LoVo (cell line): ENCODE measurements around the gene DDIAS.
"Not testable (repeated sequence)": the region's sequence is repeated elsewhere in the genome, so short reads cannot be mapped to it uniquely, and the experiment has no call there.

Experiments used
- DNase-seq: peaks from one replicate; pipeline ENCODE4 v3.0.0-alpha.2; 2016; ENCODE audit warnings: low spot score

Gene DDIAS

DNA sequence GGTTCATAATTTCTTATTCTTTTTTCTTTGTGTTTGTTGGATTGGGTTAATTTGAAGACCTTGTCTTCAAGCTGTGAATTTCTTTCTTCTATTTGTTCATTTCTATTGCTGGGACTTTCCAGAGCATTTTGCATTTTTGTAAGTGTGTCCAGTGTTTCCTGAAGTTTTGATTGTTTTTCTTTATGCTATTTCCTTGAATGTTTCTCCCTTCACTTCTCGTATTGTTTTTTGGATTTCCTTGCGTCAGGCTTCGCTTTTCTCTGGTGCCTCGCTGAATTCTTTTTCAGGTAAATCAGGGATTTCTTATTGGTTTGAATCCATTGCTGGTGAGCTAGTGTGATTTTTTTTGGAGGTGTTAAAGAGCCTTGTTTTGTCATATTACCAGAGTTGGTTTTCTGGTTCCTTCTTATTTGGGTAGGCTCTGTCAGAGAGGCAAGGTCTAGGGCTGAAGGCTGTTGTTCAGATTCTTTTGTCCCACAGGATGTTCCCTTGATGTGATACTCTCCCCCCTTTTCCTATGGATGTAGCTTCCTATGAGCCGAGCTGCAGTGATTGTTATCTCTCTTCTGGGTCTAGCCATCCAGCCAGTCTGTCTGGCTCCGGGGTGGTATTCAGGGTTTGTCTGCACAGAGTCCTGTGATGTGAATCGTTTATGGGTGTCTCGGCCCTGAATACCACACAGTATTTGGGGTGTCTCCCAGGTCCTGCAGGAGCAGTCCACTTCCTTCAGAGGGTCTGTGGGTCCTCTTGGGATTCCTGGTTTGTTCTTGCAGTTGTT lies 21.0 kb downstream of the DDIAS start:
- not testable (repeated sequence) for DNase-seq

DNA sequence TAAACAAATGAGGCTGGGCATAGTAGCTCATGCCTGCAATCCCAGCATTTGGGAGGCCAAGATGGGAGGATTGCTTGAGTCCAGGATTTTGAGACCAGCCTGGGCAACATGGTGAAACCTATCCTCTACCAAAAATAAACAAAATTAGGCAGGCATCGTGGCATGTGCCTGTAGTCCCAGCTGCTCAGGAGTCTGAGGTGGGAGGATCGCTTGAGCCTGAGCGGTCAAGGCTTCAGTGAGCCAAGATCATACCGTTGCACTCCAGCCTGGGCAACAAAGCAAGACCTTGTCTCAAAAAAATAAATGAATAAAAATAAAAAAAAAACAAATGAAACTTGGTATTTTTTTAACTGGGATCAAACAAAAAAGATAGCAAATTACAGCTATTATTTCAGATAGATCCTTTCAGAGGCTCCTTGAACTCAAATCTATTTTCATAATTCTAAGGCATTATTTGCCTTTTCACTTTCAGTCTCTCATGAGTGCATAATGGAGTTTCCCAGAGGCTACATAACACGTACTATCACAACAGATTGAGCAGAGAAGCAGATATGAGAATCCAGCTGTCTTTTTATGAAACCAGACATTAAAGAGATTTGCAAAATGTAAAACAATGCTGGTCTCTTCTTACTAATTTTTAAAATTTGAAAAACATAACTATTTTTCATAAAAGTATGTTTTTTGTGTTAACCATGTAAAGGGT lies 23.1 kb downstream of the DDIAS start:
- DNase-seq = no peak

DNA sequence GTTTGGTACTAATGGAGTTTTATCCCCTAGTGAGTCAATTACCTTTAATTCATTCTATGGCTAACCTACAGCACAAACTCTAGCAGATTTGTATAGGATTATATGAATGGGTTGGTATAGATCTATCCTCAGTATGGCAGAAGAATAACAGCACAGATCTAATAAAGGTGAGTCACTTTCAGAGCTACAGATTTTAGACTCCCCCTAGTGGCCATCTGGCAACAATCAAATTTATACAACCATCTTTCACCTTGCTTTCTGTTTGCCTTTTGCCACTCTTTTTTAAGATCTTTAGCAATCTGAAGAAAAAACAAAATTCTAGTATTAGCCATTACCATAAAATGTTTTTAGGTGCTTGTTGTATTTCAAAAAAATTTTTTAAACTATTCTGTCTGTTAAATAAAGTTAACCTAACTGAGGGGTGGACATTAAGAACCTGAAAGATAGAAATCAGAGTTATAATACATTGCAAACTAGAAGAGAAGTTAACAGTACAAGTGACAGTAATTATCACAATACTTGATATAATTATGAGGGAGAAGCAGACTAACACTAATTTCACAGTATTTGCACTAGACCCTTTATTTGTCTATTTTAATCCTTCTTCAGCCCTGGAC lies 25.8 kb downstream of the DDIAS start:
- DNase-seq = peak; percentile 76

DNA sequence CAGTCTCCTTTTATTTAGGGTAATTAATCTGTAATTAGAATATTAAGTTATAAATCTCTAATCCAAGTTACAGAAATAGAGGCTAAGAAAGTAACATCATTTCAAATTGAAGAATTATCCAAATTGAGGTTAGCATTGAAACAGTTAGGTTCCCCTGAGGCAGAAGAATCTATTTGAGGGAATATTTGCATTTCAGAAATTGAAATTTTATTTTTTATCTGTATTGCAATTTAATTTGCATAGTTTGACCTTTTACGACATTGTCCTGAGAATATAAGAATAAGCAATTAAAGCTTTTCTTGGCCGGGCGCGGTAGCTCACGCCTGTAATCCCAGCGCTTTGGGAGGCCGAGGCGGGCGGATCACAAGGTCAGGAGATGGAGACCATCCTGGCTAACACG lies 27.6 kb downstream of the DDIAS start:
- no peak for DNase-seq

DNA sequence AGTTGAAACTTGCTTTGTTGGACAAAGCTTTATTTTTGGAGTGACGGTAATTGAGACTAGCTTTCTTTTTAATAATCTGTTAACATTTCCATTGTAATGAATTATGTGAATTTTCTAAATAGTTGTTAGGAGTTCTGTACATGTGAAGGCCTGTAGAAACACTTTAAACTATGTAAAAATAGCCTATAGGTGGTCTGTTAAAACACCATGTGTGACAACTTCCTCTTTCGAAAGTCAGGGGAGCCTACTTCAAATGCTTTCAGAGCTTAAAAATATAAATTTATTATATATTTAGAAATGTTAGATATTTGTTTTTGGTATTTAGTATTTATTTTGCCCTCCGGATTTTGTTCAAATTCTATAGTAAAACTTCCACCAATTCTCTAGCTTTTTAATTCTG lies 28.7 kb downstream of the DDIAS start:
- no peak for DNase-seq

DNA sequence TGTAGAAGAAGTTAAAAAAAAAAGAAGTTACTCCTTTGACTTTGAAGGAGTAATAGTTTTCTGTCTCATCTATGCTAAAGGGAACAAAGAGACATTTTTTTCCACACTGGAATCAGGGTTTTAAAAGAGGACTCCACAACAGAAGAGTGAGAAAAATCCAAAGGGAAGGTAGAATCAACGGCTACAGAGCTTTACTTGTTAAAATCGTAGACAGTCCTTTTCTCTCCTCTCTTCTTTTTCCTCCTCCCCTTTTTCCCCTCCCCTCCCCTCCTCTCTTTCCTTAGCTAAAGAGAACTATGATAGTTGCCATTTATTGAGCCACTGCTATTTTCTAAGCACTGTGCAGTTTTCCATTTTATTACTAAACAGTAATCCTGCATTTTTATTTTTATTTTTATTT lies 29.2 kb downstream of the DDIAS start:
- no peak for DNase-seq

DNA sequence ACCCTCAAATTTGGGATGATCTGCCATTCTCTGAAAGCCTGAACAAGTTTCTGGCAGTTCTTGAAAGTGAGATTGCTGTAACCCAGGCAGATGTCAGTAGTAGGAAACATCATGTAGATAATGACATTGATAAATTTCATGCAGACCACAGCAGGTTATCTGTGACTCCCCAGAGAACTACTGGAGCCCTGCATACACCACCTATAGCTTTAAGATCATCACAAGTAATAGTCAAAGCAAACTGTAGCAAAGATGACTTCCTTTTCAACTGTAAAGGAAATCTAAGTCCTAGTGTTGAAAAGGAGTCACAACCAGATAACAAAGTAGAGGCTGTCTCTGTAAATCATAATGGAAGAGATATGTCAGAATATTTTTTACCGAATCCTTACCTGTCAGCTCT lies 31.0 kb downstream of the DDIAS start:
- DNase-seq = no peak

DNA sequence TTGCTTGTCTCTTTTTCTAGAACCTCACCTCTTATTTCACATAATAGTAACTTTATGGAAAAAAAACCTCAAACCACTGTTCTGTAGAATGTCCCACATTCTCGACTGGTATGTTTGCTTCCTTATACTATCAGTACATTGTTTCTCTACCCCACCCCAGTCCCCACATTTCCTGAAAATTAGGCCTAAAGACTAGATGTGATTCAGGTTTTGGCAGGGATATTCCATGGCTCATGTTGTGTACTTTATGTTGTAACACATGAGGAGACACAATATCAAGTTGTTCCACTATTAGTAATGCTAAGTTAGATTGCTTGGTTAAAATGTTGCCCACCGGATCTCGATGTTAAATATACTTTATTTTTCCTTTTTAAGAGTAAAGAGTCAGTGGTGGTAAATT lies 34.7 kb downstream of the DDIAS start:
- DNase-seq = no peak

DNA sequence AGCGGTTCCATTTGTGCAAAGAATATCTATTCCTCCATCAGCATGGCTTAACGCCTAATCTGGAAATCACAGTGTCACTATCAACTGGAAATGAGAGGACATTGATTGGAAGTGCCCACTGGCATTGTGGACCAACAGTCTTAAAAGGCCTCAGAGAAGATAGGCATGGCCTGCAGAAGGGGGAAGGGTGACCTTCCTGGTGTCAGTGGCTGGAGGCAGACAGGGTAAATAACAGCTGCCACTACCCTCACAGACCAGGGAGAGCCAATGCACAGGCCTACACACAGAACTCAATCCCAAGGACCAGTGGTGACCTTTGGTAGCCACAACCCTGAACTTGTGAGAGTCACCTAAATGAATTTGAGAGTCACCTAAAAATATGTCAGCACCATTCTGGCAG lies 36.0 kb downstream of the DDIAS start:
- DNase-seq = no peak

DNA sequence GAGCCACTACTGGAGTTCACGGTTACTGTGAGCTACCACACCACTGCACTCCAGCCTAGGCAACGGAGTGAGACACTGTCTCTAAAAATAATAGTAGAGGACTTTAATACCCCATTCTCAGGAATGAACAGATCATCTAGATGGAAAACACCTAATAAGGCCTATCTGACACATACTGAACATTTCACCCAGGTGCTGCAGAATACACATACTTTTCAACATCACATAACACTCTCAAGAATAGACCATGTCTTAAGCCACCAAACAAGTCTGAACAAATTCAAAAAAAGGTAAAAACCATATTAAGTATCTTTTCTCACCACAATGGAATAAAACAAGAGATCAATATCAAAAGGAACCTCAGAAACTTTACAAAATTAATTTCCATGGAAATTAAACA lies 37.9 kb downstream of the DDIAS start:
- DNase-seq = no peak

DNA sequence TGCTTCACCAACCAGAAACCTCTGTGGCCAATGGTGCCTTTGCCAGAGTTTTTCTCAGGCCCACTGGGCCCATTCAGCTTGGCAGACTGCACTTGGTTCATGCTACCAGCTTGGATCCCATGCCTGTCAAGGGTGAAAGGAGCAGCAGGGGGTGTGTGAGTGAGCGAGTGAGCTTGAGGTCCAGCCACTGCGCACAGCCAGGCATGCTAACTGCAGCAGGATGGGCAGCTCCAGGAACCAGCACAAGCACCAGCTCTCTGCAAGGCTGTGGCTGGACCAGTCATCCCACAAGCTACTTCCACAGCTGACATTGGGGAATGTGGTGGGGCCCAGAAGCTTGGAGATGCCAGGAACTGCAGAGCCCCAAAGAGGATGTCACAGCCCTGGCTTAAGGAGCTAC lies 40.8 kb downstream of the DDIAS start:
- DNase-seq = no peak

DNA sequence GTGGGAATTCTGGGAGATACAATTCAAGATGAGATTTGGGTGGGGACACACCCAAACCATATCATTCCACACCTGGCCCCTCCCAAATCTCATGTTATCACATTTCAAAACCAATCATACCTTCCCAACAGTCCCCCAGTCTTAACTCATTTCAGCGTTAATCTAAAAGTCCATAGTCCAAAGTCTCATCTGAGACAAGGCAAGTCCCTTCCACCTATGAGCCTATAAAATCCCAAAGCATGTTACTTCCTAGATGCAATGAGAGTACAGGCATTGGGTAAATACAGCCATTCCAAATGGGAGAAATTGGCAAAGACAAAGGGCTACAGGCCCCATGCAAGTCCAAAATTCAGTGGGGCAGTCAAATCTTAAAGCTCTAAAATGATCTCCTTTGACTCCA lies 41.9 kb downstream of the DDIAS start:
- not testable (repeated sequence) for DNase-seq

DNA sequence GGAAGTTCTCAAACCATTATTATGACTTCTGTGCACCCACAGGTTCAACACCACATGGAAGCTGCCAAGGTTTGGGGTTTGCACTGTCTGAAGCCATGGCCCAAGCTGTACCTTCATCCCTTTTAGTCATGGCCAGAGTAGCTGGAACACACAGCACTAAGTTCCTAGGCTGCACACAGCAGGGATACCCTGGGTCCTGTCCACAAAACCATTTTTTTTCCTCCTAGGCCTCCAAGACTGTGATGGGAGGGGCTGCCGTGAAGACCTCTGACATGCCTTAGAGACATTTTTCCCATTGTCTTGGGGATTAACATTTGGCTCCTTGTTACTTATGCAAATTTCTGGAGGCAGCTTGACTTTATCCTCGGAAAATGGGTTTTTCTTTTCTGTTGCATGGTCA lies 42.7 kb downstream of the DDIAS start:
- DNase-seq = no peak

DNA sequence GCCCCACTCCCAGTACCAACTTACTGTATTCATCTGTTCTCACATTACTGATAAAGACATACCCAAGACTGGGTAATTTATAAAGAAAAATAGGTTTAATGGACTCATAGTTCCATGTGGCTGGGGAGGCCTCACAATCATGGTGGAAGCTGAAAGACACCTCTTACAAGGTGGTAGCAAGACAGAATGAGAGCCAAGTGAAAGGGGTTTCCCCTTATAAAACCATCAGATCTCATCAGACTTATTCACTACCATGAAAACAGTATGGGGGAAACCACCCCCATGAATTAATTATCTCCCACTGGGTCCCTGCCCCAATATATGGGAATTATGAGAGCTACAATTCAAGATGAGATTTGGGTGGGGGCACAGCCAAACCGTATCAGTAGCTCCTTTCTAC lies 43.5 kb downstream of the DDIAS start:
- not testable (repeated sequence) for DNase-seq

DNA sequence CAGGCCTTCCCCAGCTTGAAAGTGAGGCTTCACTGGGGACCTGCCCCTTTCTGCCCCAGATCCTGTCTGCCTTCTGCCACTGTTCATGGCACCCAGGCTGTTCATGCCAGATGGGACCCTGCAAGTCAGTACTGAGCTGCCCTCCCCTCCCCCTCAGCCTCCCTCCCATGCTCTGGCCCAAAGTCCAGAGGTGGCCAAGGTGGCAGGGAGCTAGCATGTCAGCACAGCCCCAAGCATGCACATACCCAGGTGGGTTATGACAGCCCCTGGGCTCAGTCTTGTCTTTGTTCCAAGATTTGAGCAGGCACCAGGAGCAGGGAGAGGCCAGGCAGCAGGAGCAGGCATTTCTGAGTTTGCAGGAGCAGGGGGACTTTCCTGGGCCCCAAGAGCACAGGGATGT lies 44.1 kb downstream of the DDIAS start:
- DNase-seq = no peak

DNA sequence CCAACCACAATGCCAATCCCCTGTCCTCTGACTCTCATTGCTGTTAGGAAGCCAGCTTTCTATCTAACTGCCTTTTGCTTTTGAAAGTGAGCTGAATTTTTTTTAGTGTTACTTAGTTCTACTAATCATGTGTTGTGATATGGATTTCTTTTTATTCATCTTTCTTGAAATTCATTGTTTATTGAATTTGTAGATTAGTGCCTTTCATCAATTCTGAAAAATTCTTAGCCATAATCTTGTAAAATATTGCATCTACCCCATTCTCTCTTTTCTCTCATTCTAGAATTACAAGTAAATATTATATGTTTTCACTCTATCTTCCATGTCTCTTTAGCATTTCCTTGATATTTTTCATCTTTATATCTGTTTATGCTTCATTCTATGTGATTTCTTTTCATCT lies 47.8 kb downstream of the DDIAS start:
- DNase-seq = no peak

DNA sequence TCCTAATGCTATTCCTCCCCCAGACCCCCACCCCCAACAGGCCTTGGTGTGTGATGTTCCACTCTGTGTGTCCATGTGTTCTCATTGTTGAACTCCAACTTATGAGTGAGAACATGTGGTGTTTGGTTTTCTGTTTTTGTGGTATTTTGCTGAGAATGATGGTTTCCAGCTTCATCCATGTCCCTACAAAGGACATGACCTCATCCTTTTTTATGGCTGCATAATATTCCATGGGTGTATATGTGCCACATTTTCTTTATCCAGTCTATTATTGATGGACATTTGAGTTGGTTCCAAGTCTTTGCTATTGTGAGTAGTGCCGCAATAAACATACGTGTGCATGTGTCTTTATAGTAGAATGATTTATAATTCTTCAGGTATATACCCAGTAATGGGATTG lies 49.0 kb downstream of the DDIAS start:
- DNase-seq = not testable (repeated sequence)

DNA sequence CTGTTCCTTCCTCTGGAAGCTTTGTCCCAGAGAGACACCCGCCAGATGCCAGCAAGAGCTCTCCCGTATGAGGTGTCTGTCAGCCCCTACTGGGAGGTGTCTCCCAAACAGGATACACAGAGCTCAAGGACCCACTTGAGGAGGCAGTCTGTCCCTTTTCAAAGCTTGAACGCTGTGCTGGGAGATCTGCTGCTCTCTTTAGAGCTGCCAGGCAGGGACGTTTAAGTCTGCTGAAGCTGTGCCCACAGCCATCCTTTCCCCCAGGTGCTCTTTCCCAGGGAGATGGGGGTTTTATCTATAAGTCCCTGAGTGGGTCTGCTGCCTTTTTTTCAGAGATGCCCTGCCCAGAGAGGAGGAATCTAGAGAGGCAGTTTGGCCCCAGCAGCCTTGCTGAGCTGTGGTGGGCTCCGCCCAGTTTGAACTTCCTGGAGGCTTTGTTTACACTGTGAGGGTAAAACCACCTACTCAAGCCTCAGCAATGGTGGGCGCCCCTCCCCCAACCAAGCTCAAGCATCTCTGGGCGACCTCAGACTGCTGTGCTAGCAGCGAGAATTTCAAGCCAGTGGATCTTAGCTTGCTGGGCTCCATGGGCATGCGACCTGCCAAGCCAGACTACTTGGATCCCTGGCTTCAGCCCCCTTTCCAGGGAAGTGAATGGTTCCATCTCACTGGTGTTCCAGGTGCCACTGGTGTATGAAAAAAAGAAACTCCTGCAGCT lies 54.4 kb downstream of the DDIAS start:
- not testable (repeated sequence) for DNase-seq

DNA sequence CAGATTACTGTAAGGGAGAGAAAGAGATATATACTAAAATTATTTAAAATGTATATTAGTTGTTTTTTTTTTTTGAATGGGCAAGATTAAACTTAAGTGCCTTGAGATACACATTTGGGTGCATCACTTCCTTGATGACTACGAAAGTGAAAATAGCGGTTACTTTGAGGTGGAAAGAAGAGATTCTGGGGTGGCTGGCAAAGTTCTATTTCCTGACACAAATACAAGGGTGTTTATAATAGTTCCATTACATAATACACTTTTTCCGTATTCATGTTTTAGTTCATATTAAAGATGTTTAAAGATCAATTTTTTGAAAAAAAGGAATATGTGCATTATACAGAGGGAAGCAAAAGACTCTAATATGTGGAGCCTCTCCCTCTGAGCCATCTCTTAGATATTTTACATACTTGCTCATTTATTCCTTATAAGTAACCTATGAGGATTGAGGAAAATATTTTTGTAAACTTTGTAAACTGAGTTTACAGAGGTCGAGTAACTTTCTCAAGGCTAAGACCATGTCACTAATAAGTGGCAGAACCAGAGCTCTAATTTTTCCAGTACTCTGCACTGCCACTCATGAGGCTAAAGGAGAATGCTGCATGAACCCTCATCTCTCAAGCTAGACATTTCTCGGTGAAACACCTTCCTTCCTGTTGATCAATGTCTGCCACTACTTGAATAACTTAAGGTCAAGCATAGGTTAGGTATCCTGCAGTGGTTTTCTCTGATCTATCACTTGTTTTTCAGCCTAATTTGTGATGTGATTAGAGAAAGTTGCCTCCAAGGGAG lies 58.6 kb downstream of the DDIAS start:
- no peak for DNase-seq

DNA sequence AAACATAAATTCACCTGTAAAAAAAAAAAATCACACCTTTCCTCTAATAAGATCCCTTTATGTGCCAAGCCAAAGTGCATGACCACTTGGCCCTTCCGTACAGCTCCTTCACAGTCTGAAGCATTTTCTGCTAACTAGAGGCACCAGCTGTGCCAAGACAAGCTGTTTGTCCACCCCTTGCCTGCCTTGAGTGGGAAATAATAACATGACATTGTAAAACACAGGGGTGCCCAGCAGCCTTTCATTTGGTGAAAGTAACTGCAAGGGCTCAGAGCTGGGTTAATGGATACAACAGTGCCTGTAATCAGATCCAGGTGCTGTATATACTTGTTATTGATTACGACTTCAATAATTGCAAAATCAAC lies 59.2 kb downstream of the DDIAS start:
- no peak for DNase-seq

DNA sequence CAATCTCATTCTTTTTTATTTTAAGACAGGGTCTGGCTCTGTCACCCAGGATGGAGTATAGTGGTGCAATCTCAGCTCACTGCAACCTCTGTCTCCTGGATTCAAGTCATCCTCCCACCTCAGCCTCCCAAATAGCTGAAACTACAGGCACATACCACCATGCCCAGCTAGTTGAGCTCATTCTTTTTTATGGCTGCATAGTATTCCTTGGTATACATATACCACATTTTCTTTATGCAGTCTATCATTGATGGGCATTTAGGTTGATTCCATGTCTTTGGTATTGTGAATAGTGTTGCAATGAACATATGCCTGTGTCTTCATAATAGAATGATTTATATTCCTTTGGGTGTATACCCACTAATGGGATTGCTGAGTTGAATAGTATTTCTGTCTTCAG lies 60.5 kb downstream of the DDIAS start:
- DNase-seq = not testable (repeated sequence)

DNA sequence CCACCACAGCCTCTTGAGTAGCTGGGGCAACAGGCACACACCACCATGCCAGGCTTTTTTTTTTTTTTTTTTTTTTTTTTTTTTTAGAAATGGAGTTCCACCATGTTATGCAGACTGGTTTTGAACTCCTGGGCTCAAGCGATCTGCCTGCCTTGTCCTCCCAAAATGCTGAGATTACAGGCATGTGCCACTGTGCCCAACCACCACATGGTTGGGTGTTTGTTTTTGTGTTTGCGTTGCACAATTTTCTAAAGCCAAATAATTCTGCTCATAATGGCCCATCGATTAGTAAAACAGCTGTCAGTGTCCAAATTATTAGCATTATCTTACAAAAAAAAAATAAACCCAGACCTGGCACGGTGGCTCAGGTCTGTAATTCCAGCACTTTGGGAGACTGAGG lies 65.8 kb downstream of the DDIAS start:
- DNase-seq = no peak
